PFSK-1 (cell line): ENCODE data around the gene ANKH.

ENCODE experiments used
- POLR2AphosphoS5 ChIP-seq: IDR thresholded peaks from 2 replicates; pipeline ENCODE4 v1.6.1; 2012; ENCODE audit warnings: low read depth, mild to moderate bottlenecking, control low read depth, low read length, moderate library complexity
- TAF1 ChIP-seq: IDR thresholded peaks from 2 replicates; pipeline ENCODE4 v1.6.1; 2012; ENCODE audit warnings: low read length, control low read depth, borderline replicate concordance; ENCODE audit not compliant: insufficient read depth

DNA sequence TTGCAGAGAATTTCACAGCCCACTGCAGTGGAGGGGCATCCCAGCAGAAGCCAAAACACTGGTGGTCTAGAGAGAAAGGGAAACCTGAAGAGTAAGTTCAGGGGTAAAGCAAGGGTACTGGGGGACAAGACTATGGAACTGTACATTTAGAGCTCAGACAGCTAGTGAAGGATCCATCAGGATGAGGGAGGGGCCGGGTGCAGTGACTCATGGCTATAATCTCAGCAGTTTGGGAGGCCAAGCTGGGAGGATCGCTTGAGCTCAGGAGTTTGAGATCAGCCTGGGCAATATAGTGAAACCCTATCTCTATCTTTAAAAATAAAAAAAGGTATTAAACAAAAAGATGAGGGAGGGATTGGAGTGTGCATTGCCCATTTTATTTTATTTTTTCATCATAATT, 7.8 kb upstream of the ANKH start:
- TF ChIP-seq TAF1 (no peak), POLR2AphosphoS5 (no peak)
